HepG2 (cell line): ENCODE measurements around the gene SLC2A10. TPM values are rescaled to one million over a fixed set of nuclear protein-coding genes. Genes with fewer than 3 reads are reported as not detected.

Source experiments
- ATF2 ChIP-seq: sonication (generic); formaldehyde crosslinking; IDR thresholded peaks from 2 replicates; pipeline ENCODE4 v1.4.0; 2020; ENCODE audit warnings: missing genetic modification reagents
- ATF7 ChIP-seq, 2 experiments: fragments of 450-650 bp in 1 of 2; sonication (generic) in 1 of 2; formaldehyde crosslinking in 1 of 2; IDR thresholded peaks; 2 replicates each; pipeline versions ENCODE4 v1.4.0 to v1.6.1; 2016 to 2020; ENCODE audit warnings: antibody characterized with exemption in 1 of 2, mild to moderate bottlenecking in 1 of 2, missing genetic modification reagents in 1 of 2
- BRF2 ChIP-seq: sonication (generic); formaldehyde crosslinking; IDR thresholded peaks from 2 replicates; pipeline ENCODE4 v1.8.1; 2022; ENCODE audit warnings: mild to moderate bottlenecking, missing genetic modification reagents
- ELF4 ChIP-seq: sonication (generic); formaldehyde crosslinking; IDR thresholded peaks from 2 replicates; pipeline ENCODE4 v1.5.0; 2020; ENCODE audit warnings: missing genetic modification reagents, mild to moderate bottlenecking, moderate library complexity, borderline replicate concordance
- FOSL2 ChIP-seq: sonication (generic); formaldehyde crosslinking; IDR thresholded peaks from 2 replicates; pipeline ENCODE4 v1.4.0; 2020; ENCODE audit warnings: missing genetic modification reagents
- FUBP1 ChIP-seq: sonication (generic); formaldehyde crosslinking; IDR thresholded peaks from 2 replicates; pipeline ENCODE4 v1.5.1; 2020; ENCODE audit warnings: missing genetic modification reagents, mild to moderate bottlenecking, borderline replicate concordance
- NCOA1 ChIP-seq: sonication (generic); formaldehyde crosslinking; IDR thresholded peaks from 2 replicates; pipeline ENCODE4 v1.9.0; 2021; ENCODE audit warnings: missing genetic modification reagents
- NCOA5 ChIP-seq: sonication (generic); formaldehyde crosslinking; IDR thresholded peaks from 2 replicates; pipeline ENCODE4 v1.4.0; 2020; ENCODE audit warnings: missing genetic modification reagents
- NR2F6 ChIP-seq, 2 experiments: IDR thresholded peaks; 2 replicates each; pipeline ENCODE4 v1.6.1; 2016; ENCODE audit warnings: antibody characterized with exemption in 1 of 2, mild to moderate bottlenecking in 1 of 2
- RFX3 ChIP-seq: IDR thresholded peaks from 2 replicates; pipeline ENCODE4 v1.6.1; 2016; ENCODE audit warnings: missing biosample characterization, missing genetic modification reagents
- SP1 ChIP-seq, 2 experiments: fragments of 450-650 bp in 1 of 2; sonication (generic) in 1 of 2; formaldehyde crosslinking in 1 of 2; IDR thresholded peaks; 2 replicates each; pipeline versions ENCODE4 v1.4.0 to v1.6.1; 2016 to 2020; ENCODE audit warnings: missing genetic modification reagents in 1 of 2
- ZNF263 ChIP-seq: sonication (generic); formaldehyde crosslinking; IDR thresholded peaks from 2 replicates; pipeline ENCODE4 v1.4.0; 2020; ENCODE audit warnings: missing genetic modification reagents
- ZNF280D ChIP-seq: sonication (generic); formaldehyde crosslinking; IDR thresholded peaks from 2 replicates; pipeline ENCODE4 v1.5.1; 2020; ENCODE audit warnings: mild to moderate bottlenecking, missing genetic modification reagents
- ZNF337 ChIP-seq: sonication (generic); formaldehyde crosslinking; IDR thresholded peaks from 2 replicates; pipeline ENCODE4 v1.5.1; 2020; ENCODE audit warnings: missing genetic modification reagents, low read depth, mild to moderate bottlenecking, borderline replicate concordance
- ZNF562 ChIP-seq: sonication (generic); formaldehyde crosslinking; IDR thresholded peaks from 2 replicates; pipeline ENCODE4 v1.8.0; 2022; ENCODE audit warnings: missing genetic modification reagents, borderline replicate concordance
- ZNF570 ChIP-seq: sonication (generic); formaldehyde crosslinking; IDR thresholded peaks from 2 replicates; pipeline ENCODE4 v1.4.0; 2020; ENCODE audit warnings: mild to moderate bottlenecking, missing genetic modification reagents, borderline replicate concordance
- ZNF598 ChIP-seq: sonication (generic); formaldehyde crosslinking; IDR thresholded peaks from 2 replicates; pipeline ENCODE4 v1.5.1; 2020; ENCODE audit warnings: mild to moderate bottlenecking, missing genetic modification reagents, borderline replicate concordance
- ZNF780A ChIP-seq: sonication (generic); formaldehyde crosslinking; IDR thresholded peaks from 2 replicates; pipeline ENCODE4 v1.8.0; 2022; ENCODE audit warnings: mild to moderate bottlenecking, missing genetic modification reagents, moderate library complexity
- ZNF784 ChIP-seq: sonication (generic); formaldehyde crosslinking; IDR thresholded peaks from 2 replicates; pipeline ENCODE4 v1.5.1; 2020; ENCODE audit warnings: missing genetic modification reagents, mild to moderate bottlenecking, borderline replicate concordance
- ZNF841 ChIP-seq: sonication (generic); formaldehyde crosslinking; IDR thresholded peaks from 2 replicates; pipeline ENCODE4 v1.8.1; 2023; ENCODE audit warnings: missing genetic modification reagents, borderline replicate concordance
- ZNF879 ChIP-seq: sonication (generic); formaldehyde crosslinking; IDR thresholded peaks from 2 replicates; pipeline ENCODE4 v1.8.1; 2023; ENCODE audit warnings: missing genetic modification reagents
- polyA plus RNA-seq, 8 experiments: library from polyadenylated mRNA; depleted of rRNA in 3 of 8; stranded (reverse) in 7 of 8; unstranded in 1 of 8; fragments of >200 nt; fragmentation: Illumina TruSeq in 4 of 8; extraction: Trizol in 4 of 8; gene quantifications; 2 replicates each; pipeline versions ENCODE4 v1.2.1 to v1.2.3, GENCODE V29; 2011 to 2016; ENCODE audit warnings: low read depth in 4 of 8, missing spikeins in 1 of 8, mixed read lengths in 1 of 8; ENCODE audit not compliant: insufficient read depth in 1 of 8
- total RNA-seq, 5 experiments: library from RNA; depleted of rRNA; stranded (reverse); fragments of >200 nt; fragmentation: Illumina TruSeq; extraction: Trizol; gene quantifications; 2 replicates each; pipeline ENCODE4 v1.2.3, GENCODE V29; 2016; ENCODE audit warnings: low read depth in 1 of 5

SLC2A10 gene
- total and polyA plus RNA-seq, 2 of the 13 experiments (the other 11 are each of a cell fraction or from before 2014, with no cell fraction given): 16.0 to 18.4 TPM

GRCh38 chr20:46709055-46709458 lies 392 bp upstream of the SLC2A10 start (continued):
- TF ChIP-seq ZNF784 (CRISPR knock-in tag) (no peak), ELF4 (CRISPR knock-in tag) (no peak; the same call in 1 of the 2 replicates), ZNF598 (CRISPR knock-in tag) (no peak), SP1 (IDR thresholded peaks at IDR 0.05) (no peak), SP1 (CRISPR knock-in tag; IDR thresholded peaks at IDR 0.05) (no peak), ZNF841 (CRISPR knock-in tag) (no peak), ATF7 (IDR thresholded peaks at IDR 0.05) (no peak), ATF7 (CRISPR knock-in tag; IDR thresholded peaks at IDR 0.05) (peak; percentile 81; the same call in 1 of the 2 replicates), ZNF263 (peak; percentile 91), FUBP1 (CRISPR knock-in tag) (no peak), ZNF280D (CRISPR knock-in tag) (0 out of 2 replicates have a peak, but pooled peaks have one; percentile 11), ATF2 (CRISPR knock-in tag) (no peak), ZNF337 (CRISPR knock-in tag) (no peak), NCOA1 (CRISPR knock-in tag) (no peak), ZNF879 (no peak), ZNF780A (0 out of 2 replicates have a peak, but pooled peaks have one; percentile 21), BRF2 (CRISPR knock-in tag) (no peak), NR2F6 (IDR thresholded peaks at IDR 0.05) (no peak), NR2F6 (CRISPR knock-in tag; IDR thresholded peaks at IDR 0.05) (no peak), ZNF570 (CRISPR knock-in tag) (no peak), ZNF562 (CRISPR knock-in tag) (no peak), RFX3 (no peak), NCOA5 (CRISPR knock-in tag) (no peak), FOSL2 (CRISPR knock-in tag) (no peak)
